HepG2 (cell line): ENCODE data around the gene NAA30. TPM values are rescaled to one million over a fixed set of nuclear protein-coding genes. Genes with fewer than 3 reads are reported as not detected.

Source experiments
- ADNP ChIP-seq: sonication (generic); formaldehyde crosslinking; IDR thresholded peaks from 2 replicates; pipeline ENCODE4 v1.4.0; 2020; ENCODE audit warnings: missing genetic modification reagents
- CCAR2 ChIP-seq: fragments of 200-400 bp; formaldehyde crosslinking; optimal IDR thresholded peaks from 2 replicates; pipeline ENCODE3; 2018; ENCODE audit warnings: low read depth, mild to moderate bottlenecking, low read length, moderate library complexity
- NR2F1 ChIP-seq, 2 experiments: fragments of 450-650 bp in 1 of 2; formaldehyde crosslinking in 1 of 2; IDR thresholded peaks; 2 replicates each; pipeline versions ENCODE4 v1.5.0 to v1.6.1; 2016 to 2020; ENCODE audit warnings: mild to moderate bottlenecking in 1 of 2, missing compliant biosample characterization in 1 of 2, missing genetic modification reagents in 1 of 2, moderate library complexity in 1 of 2
- PAX8 ChIP-seq: sonication (generic); formaldehyde crosslinking; IDR thresholded peaks from 2 replicates; pipeline ENCODE4 v1.8.0; 2022; ENCODE audit warnings: mild to moderate bottlenecking, missing genetic modification reagents, borderline replicate concordance
- ZNF124 ChIP-seq: sonication (generic); formaldehyde crosslinking; IDR thresholded peaks from 2 replicates; pipeline ENCODE4 v1.4.0; 2020; ENCODE audit warnings: missing genetic modification reagents
- polyA plus RNA-seq, 8 experiments: library from polyadenylated mRNA; depleted of rRNA in 3 of 8; stranded (reverse) in 7 of 8; unstranded in 1 of 8; fragments of >200 nt; fragmentation: Illumina TruSeq in 4 of 8; extraction: Trizol in 4 of 8; gene quantifications; 2 replicates each; pipeline versions ENCODE4 v1.2.1 to v1.2.3, GENCODE V29; 2011 to 2016; ENCODE audit warnings: low read depth in 4 of 8, missing spikeins in 1 of 8, mixed read lengths in 1 of 8; ENCODE audit not compliant: insufficient read depth in 1 of 8
- total RNA-seq, 5 experiments: library from RNA; depleted of rRNA; stranded (reverse); fragments of >200 nt; fragmentation: Illumina TruSeq; extraction: Trizol; gene quantifications; 2 replicates each; pipeline ENCODE4 v1.2.3, GENCODE V29; 2016; ENCODE audit warnings: low read depth in 1 of 5
- TF ChIP-seq, protein P1 (sequence below): sonication (generic); formaldehyde crosslinking; IDR thresholded peaks from 2 replicates; pipeline ENCODE4 v1.4.0; 2020; ENCODE audit warnings: mild to moderate bottlenecking, missing genetic modification reagents
- TF ChIP-seq, protein P2 (sequence below): sonication (generic); formaldehyde crosslinking; IDR thresholded peaks from 2 replicates; pipeline ENCODE4 v1.4.0; 2020; ENCODE audit warnings: missing genetic modification reagents, mild to moderate bottlenecking, borderline replicate concordance

The NAA30 gene
- total and polyA plus RNA-seq, 2 of the 13 experiments (the other 11 are each of a cell fraction or from before 2014, with no cell fraction given) = 10.8 to 18.4 TPM

DNA sequence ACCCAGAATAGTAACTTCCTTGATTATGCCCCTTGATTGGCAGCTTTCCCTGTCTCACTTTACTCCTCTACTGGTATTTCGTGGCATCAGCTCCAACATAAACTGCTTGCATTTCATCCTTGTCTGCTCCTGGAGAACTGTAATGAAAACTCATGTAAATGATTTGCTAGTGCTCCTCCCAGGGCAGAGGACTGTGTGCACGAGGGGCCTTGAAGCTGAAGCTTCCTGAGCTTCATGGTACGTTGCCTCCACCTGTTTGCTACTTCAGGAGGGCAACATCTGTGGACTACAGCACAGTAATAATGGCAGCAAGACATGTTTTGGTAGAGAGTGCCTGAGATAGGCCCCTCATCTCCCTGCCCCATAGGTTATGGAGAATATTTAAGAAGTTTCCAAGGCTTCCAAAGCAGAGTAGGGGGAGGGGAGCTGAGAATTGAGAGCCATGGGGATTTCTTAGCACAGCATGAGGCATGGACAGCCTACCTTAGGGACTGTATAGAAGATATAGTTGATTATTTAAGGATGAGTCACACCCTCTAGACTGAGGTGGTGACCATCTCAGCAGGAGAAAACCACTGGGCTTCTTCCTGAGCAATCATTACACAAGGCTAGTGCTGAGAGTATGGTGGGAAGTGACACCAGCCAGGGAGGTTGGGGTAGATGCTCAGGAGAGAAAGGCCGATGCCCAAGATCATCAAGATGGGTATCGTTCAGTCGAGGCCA is 73.8 kb downstream of the NAA30 start (continued):
- TF ChIP-seq ADNP (no peak), CCAR2 (no peak), ZNF124 (CRISPR knock-in tag) (no peak), NR2F1 (CRISPR knock-in tag; IDR thresholded peaks at IDR 0.05) (no peak), PAX8 (CRISPR knock-in tag) (no peak)
- TF ChIP-seq, protein P1, sequence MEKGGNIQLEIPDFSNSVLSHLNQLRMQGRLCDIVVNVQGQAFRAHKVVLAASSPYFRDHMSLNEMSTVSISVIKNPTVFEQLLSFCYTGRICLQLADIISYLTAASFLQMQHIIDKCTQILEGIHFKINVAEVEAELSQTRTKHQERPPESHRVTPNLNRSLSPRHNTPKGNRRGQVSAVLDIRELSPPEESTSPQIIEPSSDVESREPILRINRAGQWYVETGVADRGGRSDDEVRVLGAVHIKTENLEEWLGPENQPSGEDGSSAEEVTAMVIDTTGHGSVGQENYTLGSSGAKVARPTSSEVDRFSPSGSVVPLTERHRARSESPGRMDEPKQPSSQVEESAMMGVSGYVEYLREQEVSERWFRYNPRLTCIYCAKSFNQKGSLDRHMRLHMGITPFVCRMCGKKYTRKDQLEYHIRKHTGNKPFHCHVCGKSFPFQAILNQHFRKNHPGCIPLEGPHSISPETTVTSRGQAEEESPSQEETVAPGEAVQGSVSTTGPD (CRISPR knock-in tag) = no peak
- TF ChIP-seq, protein P2, sequence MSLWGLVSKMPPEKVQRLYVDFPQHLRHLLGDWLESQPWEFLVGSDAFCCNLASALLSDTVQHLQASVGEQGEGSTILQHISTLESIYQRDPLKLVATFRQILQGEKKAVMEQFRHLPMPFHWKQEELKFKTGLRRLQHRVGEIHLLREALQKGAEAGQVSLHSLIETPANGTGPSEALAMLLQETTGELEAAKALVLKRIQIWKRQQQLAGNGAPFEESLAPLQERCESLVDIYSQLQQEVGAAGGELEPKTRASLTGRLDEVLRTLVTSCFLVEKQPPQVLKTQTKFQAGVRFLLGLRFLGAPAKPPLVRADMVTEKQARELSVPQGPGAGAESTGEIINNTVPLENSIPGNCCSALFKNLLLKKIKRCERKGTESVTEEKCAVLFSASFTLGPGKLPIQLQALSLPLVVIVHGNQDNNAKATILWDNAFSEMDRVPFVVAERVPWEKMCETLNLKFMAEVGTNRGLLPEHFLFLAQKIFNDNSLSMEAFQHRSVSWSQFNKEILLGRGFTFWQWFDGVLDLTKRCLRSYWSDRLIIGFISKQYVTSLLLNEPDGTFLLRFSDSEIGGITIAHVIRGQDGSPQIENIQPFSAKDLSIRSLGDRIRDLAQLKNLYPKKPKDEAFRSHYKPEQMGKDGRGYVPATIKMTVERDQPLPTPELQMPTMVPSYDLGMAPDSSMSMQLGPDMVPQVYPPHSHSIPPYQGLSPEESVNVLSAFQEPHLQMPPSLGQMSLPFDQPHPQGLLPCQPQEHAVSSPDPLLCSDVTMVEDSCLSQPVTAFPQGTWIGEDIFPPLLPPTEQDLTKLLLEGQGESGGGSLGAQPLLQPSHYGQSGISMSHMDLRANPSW = no peak

Other genes with a start within 250 kb of the NAA30 start
- 43.8 and 76.6 TPM in 2 replicates for gene EXOC5, start 121.7 kb upstream of the NAA30 start, total RNA-seq (2016; rRNA removed; fragmentation: Illumina TruSeq; extraction: Trizol)
- 12.1 and 15.1 TPM in 2 replicates for gene EXOC5, start 121.7 kb upstream of the NAA30 start, polyA plus RNA-seq (2011; rRNA removed)
- gene AP5M1, start 121.6 kb upstream of the NAA30 start, total RNA-seq (2016; rRNA removed; fragmentation: Illumina TruSeq; extraction: Trizol) = 35.0 and 49.4 TPM in 2 replicates
- 14.8 and 15.2 TPM in 2 replicates for gene AP5M1, start 121.6 kb upstream of the NAA30 start, polyA plus RNA-seq (2011; rRNA removed)
- gene CCDC198, start 103.3 kb downstream of the NAA30 start, total RNA-seq (2016; rRNA removed; fragmentation: Illumina TruSeq; extraction: Trizol) = 0.46 and 0.69 TPM in 2 replicates
- gene CCDC198, start 103.3 kb downstream of the NAA30 start, polyA plus RNA-seq (2011; rRNA removed) = 0.95 TPM in 2 replicates